Pons (tissue), 1 donor: Measurements from ENCODE around the gene MYO7B.
"Not testable (repeated sequence)": the region's sequence is repeated elsewhere in the genome, so short reads cannot be mapped to it uniquely, and the experiment has no call there.

Experiments
- DNase-seq: peaks from one replicate; pipeline ENCODE4 v3.0.0-alpha.2; 2016; ENCODE audit warnings: low spot score

Gene MYO7B

DNA sequence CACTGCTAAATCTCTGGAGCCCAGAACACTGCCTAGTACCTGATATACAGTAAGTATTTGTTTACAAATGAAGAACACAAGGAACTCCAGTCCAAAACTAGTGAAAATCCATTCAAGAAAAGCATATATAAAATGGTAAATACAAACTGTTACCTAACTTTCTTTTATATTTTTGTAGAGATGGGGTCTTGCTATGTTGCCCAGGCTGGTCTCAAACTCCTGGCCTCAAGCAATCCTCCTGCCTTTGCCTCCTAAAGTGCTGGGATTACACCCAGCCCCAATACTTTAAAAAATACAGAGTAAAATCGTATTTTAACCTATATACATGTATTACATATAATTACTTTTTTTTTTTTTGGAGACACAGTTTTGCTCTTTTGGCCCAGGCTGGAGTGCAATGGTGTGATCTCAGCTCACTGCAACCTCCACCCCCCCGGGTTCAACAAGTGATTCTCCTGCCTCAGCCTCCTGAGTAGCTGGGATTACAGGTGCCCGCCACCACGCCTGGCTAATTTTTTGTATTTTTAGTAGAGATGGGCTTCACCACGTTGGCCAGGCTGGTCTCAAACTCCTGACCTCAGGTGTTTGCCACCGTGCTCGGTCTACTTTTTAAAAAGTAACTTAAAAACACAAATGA lies 11.2 kb upstream of the MYO7B start:
- not testable (repeated sequence) for DNase-seq

- DNase-seq = peak; percentile 35
Measured at GRCh38 chr2:127525691-127526131, 9.8 kb upstream of the MYO7B start.

DNA sequence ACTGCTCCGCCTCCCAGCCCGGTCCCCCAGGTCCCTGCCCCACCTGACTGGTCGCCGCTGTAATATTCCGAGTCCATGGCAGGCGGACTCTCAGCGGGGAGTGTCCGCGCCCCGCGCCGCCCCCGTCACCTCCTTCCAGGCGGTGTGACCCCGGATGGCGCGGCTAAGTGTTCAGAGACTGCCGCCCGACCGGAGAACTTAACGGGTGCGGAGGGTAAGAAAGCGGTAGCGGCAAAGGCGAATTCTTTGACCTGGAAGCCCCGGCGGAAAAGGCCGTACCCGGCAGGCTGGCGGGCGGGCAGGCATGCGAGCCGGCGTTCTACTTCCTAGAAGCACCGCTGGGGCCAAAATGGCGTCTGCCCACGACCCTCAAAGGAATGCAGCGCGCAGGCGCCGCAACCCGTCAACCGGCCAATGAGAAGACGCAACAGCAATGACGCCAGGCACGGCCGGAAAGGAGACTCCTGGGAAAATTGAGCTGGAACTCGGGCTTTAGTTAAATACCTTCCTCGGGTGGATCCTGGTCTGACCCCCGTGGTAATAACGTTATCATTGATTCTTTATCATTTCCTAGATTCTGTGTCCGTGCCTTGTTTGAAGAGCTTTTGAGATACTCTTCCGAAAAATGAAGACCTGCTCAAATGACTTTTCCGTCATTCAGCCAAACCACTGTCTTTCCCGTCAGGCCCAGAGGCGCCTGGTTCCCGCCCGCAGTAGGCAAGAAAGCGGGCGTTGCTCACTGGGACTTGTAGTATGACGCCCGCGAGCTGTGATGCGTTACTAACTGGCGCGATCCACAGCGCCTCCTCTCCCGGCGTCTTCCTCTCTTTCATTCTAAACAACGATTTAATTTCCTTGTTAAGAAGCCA lies 9.1 kb upstream of the MYO7B start, which contains the start of gene IWS1:
Gene IWS1, minus strand, starts transcription at position 358 of the 869 bp plus-strand sequence. Its CDS starts 281 bp downstream, at position 77.
- peak; percentile 97 for DNase-seq

- DNase-seq = no peak
Measured at GRCh38 chr2:127527001-127527804, 8.3 kb upstream of the MYO7B start.

DNA sequence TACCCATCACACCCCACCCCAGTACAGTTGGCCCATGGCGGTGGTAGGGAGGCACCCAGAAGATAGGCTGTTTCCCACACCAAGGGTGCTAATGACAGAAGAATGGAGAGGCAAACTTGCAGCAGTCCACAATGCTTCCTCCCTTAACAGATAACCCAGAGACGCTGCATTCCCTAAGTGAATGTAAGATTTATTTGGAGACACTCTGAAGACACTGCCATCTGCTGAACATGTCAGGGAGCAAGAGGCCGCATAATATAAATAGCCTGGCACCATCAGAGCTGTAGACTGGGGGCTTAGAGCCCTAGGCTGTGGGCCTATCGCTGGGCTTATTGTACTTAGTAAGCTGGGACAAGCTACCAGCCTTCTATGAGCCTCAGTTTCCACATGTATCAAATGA lies 7.0 kb upstream of the MYO7B start:
- DNase-seq = no peak

DNA sequence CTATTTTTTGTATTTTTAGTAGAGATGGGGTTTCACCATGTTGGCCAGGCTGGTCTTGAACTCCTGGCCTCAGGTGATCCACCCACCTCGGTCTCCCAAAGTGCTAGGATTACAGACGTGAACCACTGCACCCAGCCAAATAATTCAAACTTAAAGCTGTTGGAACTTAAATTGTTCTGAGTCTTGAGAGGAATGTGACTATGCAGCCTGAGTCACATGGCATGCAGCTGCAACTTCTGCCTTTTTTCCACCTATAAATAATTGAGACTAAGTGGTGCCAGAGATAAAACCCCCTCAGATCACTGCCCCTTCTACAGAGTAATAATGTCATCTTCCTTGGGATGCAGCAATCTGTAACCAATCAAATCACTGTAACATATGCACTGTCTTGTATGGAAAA lies 6.1 kb upstream of the MYO7B start:
- not testable (repeated sequence) for DNase-seq

- DNase-seq = no peak
Measured at GRCh38 chr2:127530245-127531140, 5.0 kb upstream of the MYO7B start.

DNA sequence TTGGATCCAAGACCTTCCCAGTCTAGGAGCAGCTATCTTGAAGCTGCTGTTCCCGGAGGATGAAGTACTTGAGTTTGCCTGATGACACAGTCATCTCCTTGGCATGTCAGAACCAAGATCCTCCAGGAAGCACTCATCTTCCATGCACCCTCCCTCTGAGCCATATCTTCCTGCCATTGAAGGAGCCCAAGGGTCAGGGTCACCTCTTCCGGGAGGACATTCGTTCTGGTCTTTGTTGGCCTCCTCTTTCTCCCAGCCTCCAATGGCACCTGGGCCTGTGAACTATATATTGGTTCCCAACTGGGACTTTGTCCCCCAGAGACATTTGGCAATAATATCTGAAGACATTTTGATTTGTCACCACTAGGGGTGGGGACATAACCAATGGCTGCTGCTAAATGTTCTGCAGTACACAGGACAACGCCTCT lies 4.2 kb upstream of the MYO7B start:
- DNase-seq = no peak

GRCh38 chr2:127532296-127532695 lies 3.2 kb upstream of the MYO7B start:
- no peak for DNase-seq

GRCh38 chr2:127535918-127536317 lies 435 bp downstream of the MYO7B start:
- DNase-seq = no peak

DNA sequence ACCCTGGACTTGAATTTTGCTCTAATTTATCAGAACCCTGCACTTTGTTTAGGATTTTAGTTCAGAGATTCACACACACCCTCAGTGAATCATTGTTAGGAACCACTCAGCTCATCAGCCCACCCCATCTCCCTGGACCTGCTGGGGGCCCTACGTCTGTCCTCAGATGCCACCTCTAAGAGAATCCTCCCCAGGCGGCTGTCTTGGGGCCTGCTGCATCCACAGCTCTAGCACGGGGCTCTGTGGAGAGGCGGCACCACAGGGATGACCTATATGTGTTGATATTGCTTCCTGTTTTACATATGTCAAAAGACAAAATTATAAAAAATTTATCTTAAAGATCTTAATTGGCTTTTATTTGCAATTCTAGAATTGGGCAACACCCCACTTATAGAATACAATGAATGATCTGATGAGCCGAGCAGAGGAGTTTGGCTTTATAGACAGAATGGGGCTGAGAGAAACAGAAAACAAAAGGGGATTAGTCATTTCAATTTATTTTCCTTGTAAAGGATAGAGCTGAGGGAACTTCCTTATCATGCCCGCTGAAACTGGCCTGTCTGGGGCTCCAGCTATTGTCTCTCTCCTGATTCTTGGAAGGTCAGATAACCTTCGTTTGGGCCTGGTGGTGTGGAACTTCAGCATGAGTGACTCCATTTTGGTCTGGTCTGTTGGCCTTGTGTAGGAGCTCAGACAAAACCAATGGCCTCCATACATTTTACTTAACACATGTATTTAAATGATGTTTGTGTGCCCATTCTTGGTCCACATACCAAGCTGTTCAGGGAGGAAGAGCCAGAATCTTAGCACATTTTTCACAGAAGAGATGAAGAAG lies 1.4 kb downstream of the MYO7B start:
- DNase-seq = no peak

GRCh38 chr2:127537644-127538043 lies 2.2 kb downstream of the MYO7B start:
- no peak for DNase-seq

- no peak for DNase-seq
Measured at GRCh38 chr2:127541809-127542208, 6.3 kb downstream of the MYO7B start.

DNA sequence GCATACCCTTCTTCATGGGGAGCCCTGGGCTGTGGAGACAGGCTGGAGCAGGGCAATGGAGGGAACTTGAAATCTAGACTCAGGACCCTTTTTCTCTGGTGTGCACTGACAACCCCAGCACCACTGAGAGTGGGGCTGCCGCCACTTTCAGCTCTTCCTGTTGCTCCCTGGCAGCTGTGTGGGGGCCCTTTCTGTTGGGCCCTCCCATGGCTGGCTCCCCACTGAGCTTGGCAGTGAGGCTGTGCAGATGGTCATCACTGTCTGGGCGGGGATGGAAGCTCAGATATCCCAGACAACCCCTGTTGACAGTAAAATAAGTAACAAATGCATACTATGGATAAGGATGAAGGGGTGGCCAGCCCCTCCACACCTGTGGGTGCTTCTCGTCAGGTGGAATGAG lies 6.7 kb downstream of the MYO7B start:
- no peak for DNase-seq

- not testable (repeated sequence) for DNase-seq
Measured at GRCh38 chr2:127543013-127543501, 7.6 kb downstream of the MYO7B start.

DNA sequence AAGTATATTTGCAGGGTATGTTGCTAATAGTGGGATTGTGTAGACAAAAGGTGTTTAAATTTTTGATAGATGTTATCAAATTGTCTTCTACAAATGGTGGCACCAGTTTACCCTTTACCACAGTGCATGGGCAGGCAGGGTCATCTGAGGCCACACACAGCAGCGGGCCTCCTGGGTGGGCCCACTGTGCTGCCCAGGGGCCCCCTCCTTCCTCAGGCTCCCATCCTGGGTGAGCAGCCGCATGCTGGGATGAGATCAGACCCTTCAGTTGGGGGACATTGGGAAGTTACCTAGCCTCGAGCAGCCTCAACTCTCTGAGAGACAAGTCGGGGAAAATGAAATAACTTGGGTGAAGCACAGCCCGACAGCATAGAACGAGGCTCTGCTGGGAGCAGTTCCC lies 9.7 kb downstream of the MYO7B start:
- DNase-seq = no peak

- DNase-seq = no peak
Measured at GRCh38 chr2:127545796-127546195, 10.3 kb downstream of the MYO7B start.

DNA sequence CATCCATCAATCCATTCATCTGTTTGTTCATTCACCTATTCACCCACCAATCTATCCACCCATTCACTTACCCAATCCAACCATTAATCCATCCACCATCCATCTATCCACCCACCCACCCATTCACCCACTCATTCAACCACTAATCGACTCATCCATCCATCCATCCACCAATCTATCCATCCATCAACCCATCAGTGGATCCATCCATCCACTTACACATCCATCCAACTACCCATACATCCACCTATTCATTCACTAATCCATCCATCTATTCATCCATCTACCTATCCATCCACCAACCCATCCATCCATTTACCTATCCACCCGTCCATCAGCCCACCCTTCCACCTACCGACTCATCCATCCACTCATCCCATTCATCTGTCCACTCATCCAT lies 11.3 kb downstream of the MYO7B start:
- no peak for DNase-seq

DNA sequence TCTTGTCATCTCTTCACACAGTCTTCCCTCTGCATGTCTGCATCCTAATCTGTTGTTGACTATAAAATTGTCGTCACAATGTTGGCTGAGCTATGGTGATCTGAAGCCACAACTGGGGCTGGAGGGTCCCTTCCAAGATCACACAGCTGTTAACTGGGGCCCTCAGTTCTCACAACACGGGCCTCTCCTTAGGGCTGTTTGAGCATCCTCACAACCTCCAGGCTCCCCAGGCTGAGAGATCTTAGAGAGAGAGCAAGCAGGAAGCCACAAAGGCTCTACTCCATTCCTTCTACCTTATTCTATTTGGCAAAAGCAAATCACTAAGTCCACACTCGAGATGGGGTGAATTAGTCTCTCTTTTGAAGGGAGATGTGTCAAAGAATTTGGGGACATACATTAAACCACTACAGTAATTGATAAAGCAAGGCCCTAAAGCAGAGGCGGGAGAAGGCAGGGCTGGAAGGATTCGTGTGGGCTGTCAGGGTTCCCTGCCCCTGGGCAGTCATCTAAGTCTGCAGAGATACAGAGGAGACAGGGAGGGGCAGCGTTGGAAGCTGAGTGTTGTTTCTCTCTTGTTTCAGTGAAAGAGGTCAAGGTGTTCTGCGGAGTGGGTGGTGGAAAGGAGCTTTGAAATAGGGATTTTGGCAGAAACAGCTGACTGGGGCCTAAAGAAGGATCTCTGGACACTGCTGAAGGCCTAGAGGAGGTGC lies 15.9 kb downstream of the MYO7B start:
- DNase-seq = no peak

DNA sequence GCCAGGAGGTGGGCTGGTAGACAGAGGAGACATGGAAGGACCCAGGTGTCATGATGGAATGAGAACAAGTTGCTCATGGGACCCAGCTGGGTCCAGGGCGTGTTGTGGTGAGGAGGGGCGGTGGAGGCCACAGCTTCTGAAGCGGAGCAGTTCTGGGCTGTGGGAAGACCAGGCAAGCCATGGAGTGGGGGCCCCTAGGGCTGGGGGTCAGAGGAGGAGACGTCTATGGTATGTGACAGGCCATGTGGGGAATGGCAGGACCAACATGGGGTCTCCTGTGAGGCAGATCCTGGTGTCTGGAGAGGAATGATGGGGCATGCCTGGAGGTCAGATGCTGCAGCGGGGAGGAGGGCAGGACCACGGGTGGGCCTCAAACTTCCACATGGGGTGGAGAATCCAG lies 16.9 kb downstream of the MYO7B start:
- DNase-seq = no peak
